GDM1 (cell line): ENCODE data around the gene ULBP3.
"Not testable (repeated sequence)": the region's sequence is repeated elsewhere in the genome, so short reads cannot be mapped to it uniquely, and the experiment has no call there.

Source experiments
- DNase-seq: peaks from one replicate; lab custom pipeline; 2025; lab: John Stamatoyannopoulos, UW

The ULBP3 gene

DNA sequence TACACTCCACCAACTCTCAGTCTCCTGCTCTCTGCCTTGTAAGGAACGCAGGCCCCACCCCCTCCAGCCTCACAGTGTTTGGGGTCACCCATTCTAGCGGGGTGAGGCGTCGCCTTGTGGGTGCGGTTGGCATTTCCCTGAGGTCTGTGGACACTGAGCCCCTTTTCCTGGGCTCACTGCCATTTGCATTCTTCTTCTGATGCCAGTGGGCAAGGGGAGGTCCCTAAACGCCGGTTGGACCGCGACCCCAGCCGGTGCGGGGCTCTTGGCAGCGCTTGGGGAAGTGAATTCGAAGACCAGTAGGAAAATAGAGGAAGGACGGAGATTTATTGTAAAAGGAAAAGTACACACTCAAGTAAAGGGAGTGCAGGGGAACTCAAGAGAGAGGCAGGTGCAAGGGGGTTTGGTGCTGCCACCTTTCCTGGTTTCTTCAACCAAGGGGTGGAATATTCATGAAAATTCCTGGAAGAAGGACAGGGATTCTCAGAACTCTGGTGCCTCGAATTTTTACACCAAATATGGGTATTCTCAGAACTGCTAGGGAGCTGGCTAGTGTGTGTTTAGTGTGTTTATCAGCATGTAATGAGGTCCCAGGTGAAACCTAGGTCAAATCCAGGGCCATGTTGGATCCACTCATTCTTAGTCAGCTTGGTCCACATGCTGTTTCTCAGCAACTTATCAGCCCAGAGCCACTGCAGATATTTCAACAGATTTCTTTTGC, 53.5 kb downstream of the ULBP3 start:
- not testable (repeated sequence) for DNase-seq

- DNase-seq = not testable (repeated sequence)
These were observed 54.2 kb downstream of the ULBP3 start for GRCh38 chr6:150014623-150015280.

DNA sequence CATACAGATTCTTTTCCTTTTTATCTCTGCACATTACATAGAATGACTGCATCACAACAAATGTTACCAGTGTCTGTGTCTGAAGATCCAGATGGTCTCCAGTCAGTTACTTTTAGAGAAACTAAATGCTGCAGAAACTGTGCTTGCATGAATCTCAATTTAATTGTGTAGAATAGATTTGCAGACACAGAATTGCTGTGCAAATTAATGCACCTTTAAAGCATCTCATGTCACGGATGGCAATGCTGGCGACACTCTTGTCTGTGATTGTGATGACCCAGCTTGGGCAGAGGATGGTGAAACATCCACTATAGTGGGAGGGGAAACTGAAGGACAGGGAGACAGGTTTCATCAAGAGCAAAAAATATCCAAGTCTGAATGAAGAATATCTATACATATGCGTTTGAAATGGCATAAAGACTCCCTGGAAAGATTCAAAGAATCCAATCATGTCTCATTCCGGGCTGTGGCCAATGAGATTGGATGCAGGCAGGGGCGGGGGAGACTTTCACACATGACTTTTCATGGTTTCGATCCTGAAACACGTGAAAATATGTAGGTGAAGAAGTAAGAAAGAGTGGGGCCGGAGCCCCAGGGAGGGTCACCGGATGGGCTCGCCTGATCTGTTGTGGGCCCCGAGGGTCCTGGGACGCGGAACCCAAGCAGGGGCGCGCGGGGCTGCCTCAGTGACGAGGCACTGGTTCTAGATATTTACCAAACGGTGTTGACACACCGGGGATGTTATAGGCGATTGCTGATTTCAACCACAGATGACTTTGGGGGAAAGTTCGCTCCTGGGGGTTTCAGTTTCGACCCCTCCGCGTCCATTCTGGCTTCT, 54.9 kb downstream of the ULBP3 start:
- DNase-seq = not testable (repeated sequence)

DNA sequence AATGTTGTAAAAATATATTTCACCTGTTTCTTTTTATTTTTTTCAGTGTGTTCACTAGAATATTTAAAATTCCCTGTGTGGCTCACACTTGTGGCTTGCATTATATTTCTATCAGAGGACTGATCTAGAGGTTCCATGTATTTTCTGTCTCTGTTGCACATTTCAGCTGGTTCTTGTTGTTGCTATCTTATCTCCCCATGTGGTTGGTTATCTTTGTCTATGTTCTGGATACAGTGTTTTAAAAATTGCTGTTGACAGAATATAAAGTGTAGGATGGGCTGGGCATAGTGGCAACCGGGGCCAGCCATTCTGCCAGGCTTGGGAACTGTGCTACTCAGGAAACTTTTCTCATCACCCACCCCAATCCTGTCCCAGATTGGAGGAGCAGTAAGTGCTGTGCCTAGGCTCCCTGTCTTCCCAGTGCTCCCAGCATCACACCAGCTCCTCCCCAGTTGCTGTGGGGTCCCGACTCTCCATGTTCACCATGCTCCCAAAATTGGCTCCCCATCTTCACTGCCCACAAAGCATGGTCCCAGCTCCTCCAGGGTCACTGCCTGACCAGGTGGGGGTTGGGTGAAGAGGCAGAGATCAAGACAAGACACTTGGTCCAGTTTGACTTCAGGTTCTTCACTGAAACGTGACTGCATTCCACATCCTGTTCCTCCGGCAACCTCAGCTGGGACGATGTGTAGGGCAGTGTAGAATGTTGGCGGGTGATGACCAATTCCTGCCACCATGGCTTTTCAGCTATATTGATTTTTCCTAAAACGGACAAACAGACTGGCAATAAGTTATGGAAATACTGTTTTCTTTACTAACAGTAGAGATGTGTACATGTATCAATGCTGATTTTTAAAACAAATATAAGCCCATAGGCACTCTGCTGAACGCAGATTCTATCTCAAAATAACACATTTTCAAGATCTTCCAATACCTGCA, 55.8 kb downstream of the ULBP3 start:
- DNase-seq = not testable (repeated sequence)
